Chondrocyte (in vitro differentiated cells): ENCODE results near the gene PLXNA2. TPM values are rescaled to one million over a fixed set of nuclear protein-coding genes. Genes with fewer than 3 reads are reported as not detected.

ENCODE experiments used
- DNase-seq: peaks from one replicate; pipeline ENCODE4 v3.0.0; 2021; ENCODE audit warnings: mixed read lengths, low spot score
- H3K27ac Mint-ChIP-seq: one replicate; pipeline ENCODE4 v1.8.0; 2021; ENCODE audit warnings: mild to moderate bottlenecking, moderate library complexity, mixed read lengths; ENCODE audit not compliant: unreplicated experiment
- H3K27me3 Mint-ChIP-seq: 2 replicates; pipeline ENCODE4 v1.8.0; 2021; ENCODE audit warnings: low read depth, mixed read lengths
- H3K36me3 Mint-ChIP-seq: 2 replicates; pipeline ENCODE4 v1.8.0; 2021; ENCODE audit warnings: low read depth, mixed read lengths
- H3K4me1 Mint-ChIP-seq: 2 replicates; pipeline ENCODE4 v1.8.0; 2021; ENCODE audit warnings: low read depth, mild to moderate bottlenecking, mixed read lengths
- H3K4me3 Mint-ChIP-seq: one replicate; pipeline ENCODE4 v1.8.0; 2021; ENCODE audit warnings: mild to moderate bottlenecking, moderate library complexity, mixed read lengths; ENCODE audit not compliant: unreplicated experiment
- H3K9me3 Mint-ChIP-seq: 2 replicates; pipeline ENCODE4 v1.8.0; 2021; ENCODE audit warnings: low read depth, mixed read lengths
- CTCF ChIP-seq: fragments of 200-600 bp; sonication (generic); IDR thresholded peaks from 2 replicates; pipeline ENCODE4 v1.5.0; 2021; ENCODE audit warnings: antibody characterized with exemption, mild to moderate bottlenecking, moderate library complexity
- total RNA-seq: library from RNA; stranded (reverse); gene quantifications from 3 replicates; pipeline ENCODE4 v1.2.1, GENCODE V29; 2021

The PLXNA2 gene
- total RNA-seq, 1 donor from 2014 or later, result 22.0 TPM

GRCh38 chr1:208135354-208135753 is 108.8 kb downstream of the PLXNA2 start:
- Mint-ChIP-seq H3K27me3 (no peaks in the 10 kb centered on the region), H3K9me3 (no peaks in the 10 kb centered on the region), H3K36me3 (peaks cover 5% of the 10 kb centered on the region), H3K4me3 (no peak overlapping the region), H3K4me1 (peaks cover 54% of the 10 kb centered on the region), H3K27ac (peak overlapping the region; percentile 83)
- no peak for DNase-seq
- TF ChIP-seq CTCF, result no peak

- no peak for TF ChIP-seq CTCF
- DNase-seq, result no peak
- H3K9me3 Mint-ChIP-seq, result no peaks in the 10 kb centered on the region
- H3K27me3 Mint-ChIP-seq, result no peaks in the 10 kb centered on the region
- H3K4me3 Mint-ChIP-seq, result no peak overlapping the region
- peak overlapping the region; percentile 60 for H3K27ac Mint-ChIP-seq
- peaks cover 54% of the 10 kb centered on the region for H3K4me1 Mint-ChIP-seq
- H3K36me3 Mint-ChIP-seq, result peaks cover 3% of the 10 kb centered on the region
Observed at GRCh38 chr1:208134491-208134890, 109.7 kb downstream of the PLXNA2 start.

- H3K4me3 Mint-ChIP-seq, result no peak overlapping the region
- H3K9me3 Mint-ChIP-seq, result no peaks in the 10 kb centered on the region
- no peaks in the 10 kb centered on the region for H3K27me3 Mint-ChIP-seq
- DNase-seq, result no peak
- H3K4me1 Mint-ChIP-seq, result peaks cover 54% of the 10 kb centered on the region
- no peak overlapping the region for H3K27ac Mint-ChIP-seq
- TF ChIP-seq CTCF, result no peak
- peaks cover 4% of the 10 kb centered on the region for H3K36me3 Mint-ChIP-seq
Observed at GRCh38 chr1:208133355-208133754, 110.8 kb downstream of the PLXNA2 start.

GRCh38 chr1:208132287-208132882 is 111.8 kb downstream of the PLXNA2 start:
- peaks cover 5% of the 10 kb centered on the region for H3K36me3 Mint-ChIP-seq
- DNase-seq, result no peak

GRCh38 chr1:208131621-208132286 is 112.4 kb downstream of the PLXNA2 start:
- no peak for DNase-seq
- Mint-ChIP-seq H3K4me1 (peaks cover 46% of the 10 kb centered on the region), H3K27me3 (no peaks in the 10 kb centered on the region), H3K27ac (no peak overlapping the region), H3K4me3 (no peak overlapping the region), H3K36me3 (peaks cover 6% of the 10 kb centered on the region), H3K9me3 (no peaks in the 10 kb centered on the region)
- no peak for TF ChIP-seq CTCF

More at GRCh38 chr1:208132287-208132882, 111.8 kb downstream of the PLXNA2 start:
- Mint-ChIP-seq H3K27me3 (no peaks in the 10 kb centered on the region), H3K9me3 (no peaks in the 10 kb centered on the region), H3K4me1 (peaks cover 52% of the 10 kb centered on the region), H3K27ac (no peak overlapping the region), H3K4me3 (no peak overlapping the region)
- TF ChIP-seq CTCF, result peak; percentile 91
